K562 (cell line): ENCODE results near the gene HGF. TPM values are rescaled to one million over a fixed set of nuclear protein-coding genes. Genes with fewer than 3 reads are reported as not detected.

Experiments
- ATAC-seq: fragments of 200-7000 bp; cut with Tn5 transposase; 3 replicates; pipeline ENCODE4 v1.9.1; 2020; ENCODE audit warnings: moderate library complexity
- BruUV-seq: library from RNA; stranded (reverse); fragments of 400-500 nt; replicated peaks from 2 replicates; lab custom pipeline; 2021; lab: Mats Ljungman, UMichigan
- CTCF ChIA-PET: fragments of 300-600 bp; formaldehyde crosslinking; extraction: SDS; loops from one replicate; lab custom pipeline; 2021; ENCODE audit warnings: low intra/inter-chr PET ratio; lab: Yijun Ruan, JAX
- POLR2A ChIA-PET: fragments of 300-600, 350-650 bp; sonication (Branson Sonifier 250); formaldehyde crosslinking; extraction: SDS; loops from one replicate; lab custom pipeline; 2021; ENCODE audit warnings: antibody characterized with exemption, inconsistent platforms; lab: Yijun Ruan, JAX
- DNase-seq, 4 experiments: peaks; one replicate each; pipeline versions ENCODE4 v3.0.0 to v3.0.0-alpha.2; 2011 to 2018; ENCODE audit warnings: low spot score in 3 of 4, mixed read lengths in 3 of 4; ENCODE audit errors: extremely low read depth in 1 of 4
- FAIRE-seq: peaks from 2 replicates; lab custom pipeline; 2011; peaks lifted over from hg19 to GRCh38; lab: Jason Lieb, UNC
- H2AFZ ChIP-seq: 2 replicates; pipeline ENCODE4 v1.6.0; 2011; ENCODE audit warnings: low read depth, low read length, control low read depth, inconsistent platforms
- H3K27ac ChIP-seq: fragments of 200-600 bp; 3 replicates; pipeline ENCODE4 v1.8.0; 2011; ENCODE audit warnings: low read depth, mild to moderate bottlenecking, control low read depth, inconsistent platforms, low read length, moderate library complexity, mixed read lengths; ENCODE audit errors: extremely low read depth
- H3K27me3 ChIP-seq, 2 experiments: fragments of 300-600 bp in 1 of 2; 2 replicates in 1 of 2; 3 replicates in 1 of 2; pipeline versions ENCODE4 v1.6.0 to v1.8.0; 2011; ENCODE audit warnings: inconsistent platforms in 2 of 2, low read length in 2 of 2, mild to moderate bottlenecking in 1 of 2, mixed read lengths in 1 of 2, moderate library complexity in 1 of 2; ENCODE audit not compliant: control insufficient read depth in 2 of 2, insufficient read depth in 2 of 2
- H3K36me3 ChIP-seq: fragments of 300-600 bp; 3 replicates; pipeline ENCODE4 v1.8.0; 2011; ENCODE audit warnings: mild to moderate bottlenecking, low read length, inconsistent platforms; ENCODE audit not compliant: control insufficient read depth, insufficient read depth
- H3K4me1 ChIP-seq, 2 experiments: fragments of 200-600 bp in 1 of 2; replicated peaks in 1 of 2; 2 replicates in 1 of 2; 3 replicates in 1 of 2; pipeline versions ENCODE4 v1.5.1 to v1.8.0; 2011; ENCODE audit warnings: inconsistent platforms in 2 of 2, low read length in 2 of 2, mild to moderate bottlenecking in 1 of 2, mixed read lengths in 1 of 2, moderate library complexity in 1 of 2; ENCODE audit not compliant: control insufficient read depth in 2 of 2, insufficient read depth in 2 of 2
- H3K4me2 ChIP-seq: 2 replicates; pipeline ENCODE4 v1.6.1; 2011; ENCODE audit warnings: low read length, control low read depth, inconsistent platforms, mixed read lengths; ENCODE audit not compliant: insufficient read depth
- H3K4me3 ChIP-seq: fragments of 200-600 bp; sonication (generic), shearing (Covaris generic); 2 replicates; pipeline ENCODE4 v1.5.1; 2016; ENCODE audit warnings: control low read depth, inconsistent platforms
- H3K79me2 ChIP-seq: fragments of 200-600 bp; 3 replicates; pipeline ENCODE4 v1.8.0; 2011; ENCODE audit warnings: low read length, inconsistent platforms; ENCODE audit not compliant: control insufficient read depth, insufficient read depth
- H3K9ac ChIP-seq, 2 experiments: 2 replicates each; pipeline versions ENCODE4 v1.6.0 to v1.6.1; 2011; ENCODE audit warnings: low read depth in 2 of 2, low read length in 2 of 2, control low read depth in 1 of 2, inconsistent platforms in 1 of 2, mild to moderate bottlenecking in 1 of 2, mixed read lengths in 1 of 2; ENCODE audit not compliant: insufficient read depth in 1 of 2
- H3K9me1 ChIP-seq: one replicate; pipeline ENCODE4 v1.6.0; 2011; ENCODE audit warnings: inconsistent platforms, mild to moderate bottlenecking, low read length, moderate library complexity; ENCODE audit not compliant: control insufficient read depth, insufficient read depth
- H3K9me3 ChIP-seq: replicated peaks from 2 replicates; pipeline ENCODE4 v1.5.1; 2011; ENCODE audit warnings: low read depth, low read length, inconsistent platforms; ENCODE audit not compliant: control insufficient read depth, insufficient read depth
- H4K20me1 ChIP-seq: replicated peaks from 2 replicates; pipeline ENCODE4 v1.6.1; 2011; ENCODE audit warnings: low read length, inconsistent platforms, mixed read lengths; ENCODE audit not compliant: control insufficient read depth, insufficient read depth
- CREM ChIP-seq: IDR thresholded peaks from 2 replicates; pipeline ENCODE4 v1.6.1; 2014; ENCODE audit warnings: antibody characterized with exemption, low read depth
- HNRNPUL1 ChIP-seq: fragments of 200-400 bp; formaldehyde crosslinking; IDR thresholded peaks from 2 replicates; pipeline ENCODE4 v1.6.1; 2017; ENCODE audit warnings: low read length
- NR0B1 ChIP-seq: fragments of 450-650 bp; IDR thresholded peaks from one replicate; pipeline ENCODE4 v1.6.1; 2018; ENCODE audit warnings: mild to moderate bottlenecking, moderate library complexity; ENCODE audit not compliant: partially characterized antibody
- POLR3G ChIP-seq: IDR thresholded peaks from 2 replicates; pipeline ENCODE4 v1.6.1; 2011; ENCODE audit not compliant: insufficient read length, insufficient replicate concordance; ENCODE audit errors: extremely low read depth
- RNF2 ChIP-seq: sonication (generic); IDR thresholded peaks from 2 replicates; pipeline ENCODE4 v1.6.1; 2016
- SUPT5H ChIP-seq: fragments of 450-650 bp; IDR thresholded peaks from 2 replicates; pipeline ENCODE4 v1.6.1; 2016
- ZNF12 ChIP-seq: sonication (generic); formaldehyde crosslinking; IDR thresholded peaks from 2 replicates; pipeline ENCODE4 v1.4.0; 2020; ENCODE audit warnings: mild to moderate bottlenecking, missing genetic modification reagents
- ZNF431 ChIP-seq: sonication (generic); formaldehyde crosslinking; IDR thresholded peaks from 2 replicates; pipeline ENCODE4 v1.8.0; 2022; ENCODE audit warnings: mild to moderate bottlenecking, missing genetic modification reagents
- WGBS: fragments of 100-300 bp; shearing (Covaris generic); methylation state at CpG from one replicate; pipeline ENCODE4 v1.1.6; 2016; ENCODE audit warnings: low coverage, mixed read lengths; ENCODE audit not compliant: insufficient coverage; ENCODE audit errors: missing lambda C conversion rate; 5-methylcytosine and 5-hydroxymethylcytosine counted together
- in situ Hi-C: fragments of 300-500 bp; cut with MboI; formaldehyde crosslinking; loops from 4 replicates; pipeline ENCODE4 v1.15.0; 2018; ENCODE audit warnings: inconsistent platforms, mixed read lengths
- intact Hi-C: fragments of 100-400 bp; cut with micrococcal nuclease; formaldehyde crosslinking; loops from 2 replicates; pipeline ENCODE4 v1.14.2; 2022
- polyA plus RNA-seq, 8 experiments: library from polyadenylated mRNA; depleted of rRNA in 4 of 8; stranded (reverse) in 5 of 8; unstranded in 3 of 8; fragments of >200 nt; fragmentation: Nextera tagmentation in 2 of 8; fragmentation: Illumina TruSeq in 1 of 8; extraction: Ambion mirVana in 2 of 8; extraction: Trizol in 1 of 8; gene quantifications; 2 replicates each; pipeline versions ENCODE4 v1.2.1 to v1.2.3, GENCODE V29; 2011 to 2014; ENCODE audit warnings: inconsistent platforms in 1 of 8, missing spikeins in 1 of 8
- total RNA-seq, 7 experiments: library from RNA; depleted of rRNA in 6 of 7; stranded (reverse); fragments of >200 nt in 6 of 7; fragmentation: Illumina TruSeq in 2 of 7; extraction: Trizol in 2 of 7; gene quantifications; 2 replicates each; pipeline versions ENCODE4 v1.2.1 to v1.2.3, GENCODE V29; 2011 to 2021; ENCODE audit warnings: low replicate concordance in 1 of 7

HGF gene
- total and polyA plus RNA-seq, 9 of the 15 experiments (the other 6 are each of a cell fraction or from before 2014, with no cell fraction given), result 0.02 TPM; not detected in 8

GRCh38 chr7:81753392-81753791 is 16.5 kb downstream of the HGF start:
- in situ Hi-C loops, result no loop called here
- no peaks in the 10 kb centered on the region for H3K27me3 ChIP-seq
- intact Hi-C loops, result no loop called here
- H3K9me3 ChIP-seq, result peaks cover 2% of the 10 kb centered on the region
- no peak overlapping the region for H2AFZ ChIP-seq
- H3K4me2 ChIP-seq, result no peak overlapping the region
- BruUV-seq, result no TSS peak
- H3K27ac ChIP-seq, result no peak overlapping the region
- CTCF ChIA-PET, result no interaction called here
- WGBS, result 0% methylated on average over 1 of the region's 1 CpG
- ATAC-seq, result no peak
- POLR2A ChIA-PET, result no interaction called here
- TF ChIP-seq CREM, result no peak
- TF ChIP-seq NR0B1, result no peak
- no peak for TF ChIP-seq SUPT5H
- TF ChIP-seq POLR3G, result no peak
- no peak for TF ChIP-seq HNRNPUL1
- no peak for TF ChIP-seq ZNF12
- no peak for TF ChIP-seq ZNF431 (CRISPR knock-in tag)
- TF ChIP-seq RNF2, result no peak
- H3K79me2 ChIP-seq, result no peaks in the 10 kb centered on the region
- FAIRE-seq, result no peak
- H3K36me3 ChIP-seq, result no peaks in the 10 kb centered on the region
- H4K20me1 ChIP-seq, result no peaks in the 10 kb centered on the region
- H3K9ac ChIP-seq, result no peak overlapping the region
- H3K9me1 ChIP-seq, result no peaks in the 10 kb centered on the region
- DNase-seq, result no peak
- H3K4me3 ChIP-seq, result no peak overlapping the region
- H3K4me1 ChIP-seq, result no peaks in the 10 kb centered on the region
